A673 (cell line): Measurements from ENCODE around the gene EXOC4. TPM values are rescaled to one million over a fixed set of nuclear protein-coding genes. Genes with fewer than 3 reads are reported as not detected.

Source experiments
- BruUV-seq: library from RNA; stranded (reverse); fragments of 400-500 nt; replicated peaks from 2 replicates; lab custom pipeline; 2021; lab: Mats Ljungman, UMichigan
- CTCF ChIA-PET: fragments of 300-600 bp; sonication (Branson Sonifier 250); formaldehyde crosslinking; loops from one replicate; lab custom pipeline; 2022; ENCODE audit warnings: antibody characterized with exemption; lab: Charles Lee
- POLR2A ChIA-PET: fragments of 300-600 bp; sonication (Branson Sonifier 250); formaldehyde crosslinking; loops from one replicate; lab custom pipeline; 2022; ENCODE audit warnings: antibody characterized with exemption; ENCODE audit not compliant: low non-redundant PET; lab: Charles Lee
- DNase-seq: peaks from one replicate; pipeline ENCODE4 v3.0.0-alpha.2; 2015; ENCODE audit warnings: low spot score
- H3K27ac ChIP-seq: fragments of 200-600 bp; sonication (generic); 2 replicates; pipeline ENCODE4 v1.5.1; 2016; ENCODE audit warnings: mixed run types, low read depth, mild to moderate bottlenecking, mixed read lengths, antibody characterized with exemption, low read length; ENCODE audit not compliant: poor library complexity, severe bottlenecking
- H3K27me3 ChIP-seq: fragments of 200-600 bp; sonication (generic); replicated peaks from 2 replicates; pipeline ENCODE4 v1.6.1; 2017; ENCODE audit warnings: mixed run types, low read depth, mild to moderate bottlenecking, mixed read lengths, antibody characterized with exemption, low read length; ENCODE audit not compliant: insufficient read depth, poor library complexity
- H3K36me3 ChIP-seq: fragments of 200-600 bp; sonication (generic); 2 replicates; pipeline ENCODE4 v1.6.1; 2016; ENCODE audit warnings: mixed run types, mild to moderate bottlenecking, mixed read lengths, antibody characterized with exemption, low read length; ENCODE audit not compliant: insufficient read depth, poor library complexity, severe bottlenecking
- H3K4me1 ChIP-seq: fragments of 200-600 bp; sonication (generic); 2 replicates; pipeline ENCODE4 v1.6.1; 2017; ENCODE audit warnings: mixed run types, mild to moderate bottlenecking, mixed read lengths, antibody characterized with exemption, low read length; ENCODE audit not compliant: insufficient read depth, poor library complexity, severe bottlenecking
- H3K4me3 ChIP-seq: fragments of 200-600 bp; sonication (generic); 2 replicates; pipeline ENCODE4 v1.5.1; 2016; ENCODE audit warnings: low read depth, mixed run types, mild to moderate bottlenecking, mixed read lengths, low read length; ENCODE audit not compliant: poor library complexity, severe bottlenecking
- H3K9me3 ChIP-seq: fragments of 200-600 bp; sonication (generic); 2 replicates; pipeline ENCODE4 v1.6.1; 2016; ENCODE audit warnings: mixed run types, low read depth, mild to moderate bottlenecking, mixed read lengths, antibody characterized with exemption, low read length; ENCODE audit not compliant: poor library complexity, severe bottlenecking
- EZH2 ChIP-seq: fragments of 200-600 bp; sonication (generic); IDR thresholded peaks from 2 replicates; pipeline ENCODE4 v1.6.1; 2017; ENCODE audit warnings: borderline replicate concordance, low read depth, mild to moderate bottlenecking, mixed read lengths, antibody characterized with exemption, low read length; ENCODE audit not compliant: poor library complexity, severe bottlenecking
- intact Hi-C: fragments of 100-400 bp; cut with micrococcal nuclease; formaldehyde crosslinking; loops from one replicate; pipeline ENCODE4 v1.10.0; 2022; ENCODE audit not compliant: unreplicated experiment
- total RNA-seq: library from RNA; stranded (reverse); gene quantifications from 2 replicates; pipeline ENCODE4 v1.2.3, GENCODE V29; 2021
- TF ChIP-seq, protein P1 (sequence below): fragments of 300-800, 200-600 bp; sonication (generic); conservative IDR thresholded peaks from 2 replicates; pipeline ENCODE4 v1.5.1; 2017; ENCODE audit warnings: low read depth, mild to moderate bottlenecking, antibody characterized with exemption, low read length, moderate library complexity, mixed read lengths

The EXOC4 gene
- total RNA-seq, 1 experiment from 2014 or later, result 66.1 TPM

DNA sequence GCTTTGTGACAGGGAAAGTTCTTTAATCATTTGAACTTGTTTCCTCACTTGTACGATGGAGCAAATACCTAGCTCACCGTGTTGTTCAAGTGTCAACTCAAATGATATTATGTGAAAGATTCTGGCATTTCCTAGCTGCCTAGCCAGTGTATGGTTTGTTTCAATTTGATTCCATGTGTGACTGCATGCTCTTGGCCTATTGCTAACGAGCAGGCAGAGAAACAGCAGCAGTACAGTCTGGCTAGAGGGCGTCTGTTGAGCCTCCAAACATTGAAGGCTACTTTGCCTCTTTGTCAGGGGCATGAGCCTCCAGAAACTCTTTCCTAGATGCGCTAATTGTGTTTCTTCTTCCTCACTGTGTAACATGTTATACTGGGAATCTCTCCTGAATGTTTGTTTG lies 417.4 kb downstream of the EXOC4 start:
- no peak overlapping the region for H3K27ac ChIP-seq
- no peaks in the 10 kb centered on the region for H3K9me3 ChIP-seq
- no TSS peak for BruUV-seq
- H3K4me3 ChIP-seq, result no peak overlapping the region
- TF ChIP-seq, protein P1, sequence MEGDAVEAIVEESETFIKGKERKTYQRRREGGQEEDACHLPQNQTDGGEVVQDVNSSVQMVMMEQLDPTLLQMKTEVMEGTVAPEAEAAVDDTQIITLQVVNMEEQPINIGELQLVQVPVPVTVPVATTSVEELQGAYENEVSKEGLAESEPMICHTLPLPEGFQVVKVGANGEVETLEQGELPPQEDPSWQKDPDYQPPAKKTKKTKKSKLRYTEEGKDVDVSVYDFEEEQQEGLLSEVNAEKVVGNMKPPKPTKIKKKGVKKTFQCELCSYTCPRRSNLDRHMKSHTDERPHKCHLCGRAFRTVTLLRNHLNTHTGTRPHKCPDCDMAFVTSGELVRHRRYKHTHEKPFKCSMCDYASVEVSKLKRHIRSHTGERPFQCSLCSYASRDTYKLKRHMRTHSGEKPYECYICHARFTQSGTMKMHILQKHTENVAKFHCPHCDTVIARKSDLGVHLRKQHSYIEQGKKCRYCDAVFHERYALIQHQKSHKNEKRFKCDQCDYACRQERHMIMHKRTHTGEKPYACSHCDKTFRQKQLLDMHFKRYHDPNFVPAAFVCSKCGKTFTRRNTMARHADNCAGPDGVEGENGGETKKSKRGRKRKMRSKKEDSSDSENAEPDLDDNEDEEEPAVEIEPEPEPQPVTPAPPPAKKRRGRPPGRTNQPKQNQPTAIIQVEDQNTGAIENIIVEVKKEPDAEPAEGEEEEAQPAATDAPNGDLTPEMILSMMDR, result no peak
- no peak for TF ChIP-seq EZH2
- H3K27me3 ChIP-seq, result no peaks in the 10 kb centered on the region
- DNase-seq, result no peak
- ChIA-PET CTCF (no interaction called here), POLR2A (interaction anchor here (0.6 kb wide), 1 partner anchor 29 kb away, joined by 3 read pairs; no protein-coding TSS in a partner anchor)
- H3K36me3 ChIP-seq, result no peaks in the 10 kb centered on the region
- intact Hi-C loops, result no loop called here
- no peaks in the 10 kb centered on the region for H3K4me1 ChIP-seq

GRCh38 chr7:133672866-133673265 lies 420.0 kb downstream of the EXOC4 start:
- DNase-seq, result no peak
- no peak overlapping the region for H3K4me3 ChIP-seq
- TF ChIP-seq, protein P1, result no peak
- TF ChIP-seq EZH2, result no peak
- ChIA-PET POLR2A (no interaction called here), CTCF (no interaction called here)
- intact Hi-C loops, result no loop called here
- no peaks in the 10 kb centered on the region for H3K27me3 ChIP-seq
- no TSS peak for BruUV-seq
- H3K36me3 ChIP-seq, result no peaks in the 10 kb centered on the region
- H3K9me3 ChIP-seq, result no peaks in the 10 kb centered on the region
- H3K27ac ChIP-seq, result no peak overlapping the region
- no peaks in the 10 kb centered on the region for H3K4me1 ChIP-seq

- no peak overlapping the region for H3K27ac ChIP-seq
- DNase-seq, result no peak
- BruUV-seq, result no TSS peak
- no peaks in the 10 kb centered on the region for H3K36me3 ChIP-seq
- intact Hi-C loops, result no loop called here
- CTCF ChIA-PET, result no interaction called here
- TF ChIP-seq EZH2, result no peak
- TF ChIP-seq, protein P1, result no peak
- H3K4me1 ChIP-seq, result no peaks in the 10 kb centered on the region
- no peaks in the 10 kb centered on the region for H3K9me3 ChIP-seq
- H3K27me3 ChIP-seq, result no peaks in the 10 kb centered on the region
- H3K4me3 ChIP-seq, result no peak overlapping the region
- POLR2A ChIA-PET, result no interaction called here
These were observed 421.3 kb downstream of the EXOC4 start for GRCh38 chr7:133674079-133674763.
